Activated CD4-positive, alpha-beta T cell treated with anti-CD3 and anti-CD28 coated beads, Interleukin-2, amount 10 ng/mL, durations not matched to agents 24 days and 14 days (primary cell): Measurements from ENCODE around the gene UNC5C. TPM values are rescaled to one million over a fixed set of nuclear protein-coding genes. Genes with fewer than 3 reads are reported as not detected.

Source experiments
- DNase-seq: peaks from one replicate; pipeline ENCODE4 v3.0.0; 2022
- H3K27ac Mint-ChIP-seq: one replicate; pipeline ENCODE4 v1.8.0; 2022; ENCODE audit warnings: mild to moderate bottlenecking, mixed read lengths
- H3K27me3 Mint-ChIP-seq: one replicate; pipeline ENCODE4 v1.8.0; 2022; ENCODE audit warnings: mixed read lengths
- H3K36me3 Mint-ChIP-seq: one replicate; pipeline ENCODE4 v1.8.0; 2022; ENCODE audit warnings: low read depth, mild to moderate bottlenecking, mixed read lengths
- H3K4me1 Mint-ChIP-seq: one replicate; pipeline ENCODE4 v1.8.0; 2021; ENCODE audit warnings: mixed read lengths
- H3K4me3 Mint-ChIP-seq: one replicate; pipeline ENCODE4 v1.8.0; 2022; ENCODE audit warnings: mild to moderate bottlenecking, moderate library complexity, mixed read lengths
- H3K9me3 Mint-ChIP-seq: one replicate; pipeline ENCODE4 v1.8.0; 2021; ENCODE audit warnings: mixed read lengths
- intact Hi-C: fragments of 100-400 bp; cut with micrococcal nuclease; formaldehyde crosslinking; loops from one replicate; pipeline ENCODE4 v1.15.1; 2023
- total RNA-seq: library from RNA; stranded (reverse); gene quantifications from 2 replicates; pipeline ENCODE4 v1.2.3, GENCODE V29; 2022

The UNC5C gene
- total RNA-seq, 1 donor from 2014 or later = not detected

DNA sequence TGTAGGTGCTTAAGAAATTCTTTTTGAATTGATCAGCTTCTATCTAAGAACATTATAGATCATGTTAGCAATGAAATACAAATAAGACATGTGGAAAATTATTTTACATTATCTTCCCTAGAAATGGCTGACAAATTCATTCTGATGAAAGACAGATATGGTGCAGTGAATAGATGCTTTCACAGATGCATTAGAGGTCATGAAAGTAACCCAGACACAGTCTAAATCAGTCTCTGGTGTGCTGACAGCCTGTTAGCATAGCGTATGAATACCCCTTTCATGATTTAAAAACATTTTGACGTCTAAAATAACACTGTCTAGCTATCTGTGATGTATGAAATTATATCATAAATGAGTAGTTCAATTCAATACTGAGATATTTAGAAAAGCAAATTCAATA lies 180.9 kb downstream of the UNC5C start:
- H3K4me3 Mint-ChIP-seq = no peak overlapping the region

DNA sequence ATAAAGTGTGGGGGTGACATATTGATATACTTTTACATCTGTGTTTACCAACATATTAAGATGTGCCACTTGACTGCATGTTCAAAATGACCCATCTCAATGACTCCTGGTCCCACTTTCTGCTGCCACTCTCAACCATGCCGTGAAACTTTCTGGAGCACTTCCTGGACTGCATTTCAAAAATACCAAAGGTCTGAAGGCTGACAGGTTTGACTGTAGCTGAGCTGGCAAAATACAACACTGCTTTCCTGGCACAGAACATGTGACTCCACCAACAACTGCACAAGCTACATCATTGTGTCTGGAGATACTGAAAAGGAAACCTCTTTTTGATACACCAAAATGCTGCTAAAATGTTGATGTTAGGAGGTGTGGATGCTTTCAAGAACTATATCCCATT lies 184.8 kb downstream of the UNC5C start:
- H3K27me3 Mint-ChIP-seq = no peaks in the 10 kb centered on the region
- intact Hi-C loops = no loop called here
- H3K36me3 Mint-ChIP-seq = no peaks in the 10 kb centered on the region
- no peak overlapping the region for H3K4me3 Mint-ChIP-seq
- no peaks in the 10 kb centered on the region for H3K9me3 Mint-ChIP-seq
- DNase-seq = no peak
- H3K27ac Mint-ChIP-seq = no peak overlapping the region
- H3K4me1 Mint-ChIP-seq = no peaks in the 10 kb centered on the region

More for the DNA sequence above, 180.9 kb downstream of the UNC5C start:
- intact Hi-C loops = no loop called here
- Mint-ChIP-seq H3K9me3 (no peaks in the 10 kb centered on the region), H3K36me3 (no peaks in the 10 kb centered on the region), H3K4me1 (no peaks in the 10 kb centered on the region), H3K27ac (no peak overlapping the region), H3K27me3 (no peaks in the 10 kb centered on the region)
- no peak for DNase-seq

DNA sequence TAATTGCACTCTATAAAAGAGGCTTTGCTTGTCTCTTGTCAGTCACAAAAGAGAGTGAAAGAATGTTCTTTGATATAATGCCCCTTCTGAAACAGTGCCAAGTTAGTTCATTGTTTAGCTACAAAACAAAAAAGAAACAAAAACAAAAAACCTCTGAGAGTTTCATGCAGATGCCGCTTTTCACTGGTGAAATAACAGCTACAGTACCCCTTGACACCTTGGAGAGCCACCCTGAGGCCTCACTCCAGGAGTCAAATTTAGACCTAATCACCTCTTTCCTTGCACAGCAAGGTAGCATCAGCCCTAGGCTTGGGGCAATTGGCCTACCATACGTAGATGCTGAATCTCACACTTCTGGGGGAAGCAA lies 185.2 kb downstream of the UNC5C start:
- H3K27ac Mint-ChIP-seq = no peak overlapping the region
- H3K27me3 Mint-ChIP-seq = no peaks in the 10 kb centered on the region
- H3K4me1 Mint-ChIP-seq = no peaks in the 10 kb centered on the region
- no peaks in the 10 kb centered on the region for H3K9me3 Mint-ChIP-seq
- no peak for DNase-seq
- intact Hi-C loops = no loop called here
- no peaks in the 10 kb centered on the region for H3K36me3 Mint-ChIP-seq
- no peak overlapping the region for H3K4me3 Mint-ChIP-seq

DNA sequence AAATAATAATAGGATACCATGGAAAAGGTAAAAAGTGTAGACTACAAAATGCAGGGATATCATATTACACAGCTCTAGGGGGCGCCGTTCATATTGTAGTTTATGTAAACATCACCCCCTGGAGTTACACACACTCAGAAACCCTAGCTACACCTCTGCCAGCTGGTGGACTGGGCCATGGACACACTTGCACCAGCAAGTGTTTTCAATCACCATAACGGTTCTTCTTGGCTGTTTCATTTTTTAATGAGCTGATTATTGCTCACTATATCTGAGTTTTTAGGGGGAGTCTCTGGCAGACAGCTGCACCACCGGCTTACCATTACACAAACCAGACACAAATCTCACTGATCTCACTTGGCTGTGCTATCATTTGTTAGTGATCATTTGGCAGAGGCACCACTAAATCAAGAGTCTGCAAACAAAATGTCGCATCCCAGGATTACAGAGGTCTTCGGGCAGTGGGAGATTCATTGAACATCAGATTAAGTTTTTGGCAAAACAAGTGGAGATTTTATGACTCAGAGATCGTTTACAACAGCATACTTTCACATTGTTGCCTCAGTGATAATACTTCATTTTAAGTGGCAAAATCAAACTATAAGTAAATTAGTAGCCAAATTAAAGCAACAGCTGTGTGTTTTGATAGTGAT lies 185.7 kb downstream of the UNC5C start:
- H3K9me3 Mint-ChIP-seq = no peaks in the 10 kb centered on the region
- H3K36me3 Mint-ChIP-seq = no peaks in the 10 kb centered on the region
- DNase-seq = no peak
- no peaks in the 10 kb centered on the region for H3K4me1 Mint-ChIP-seq
- no peak overlapping the region for H3K27ac Mint-ChIP-seq
- no peak overlapping the region for H3K4me3 Mint-ChIP-seq
- intact Hi-C loops = no loop called here
- H3K27me3 Mint-ChIP-seq = no peaks in the 10 kb centered on the region

DNA sequence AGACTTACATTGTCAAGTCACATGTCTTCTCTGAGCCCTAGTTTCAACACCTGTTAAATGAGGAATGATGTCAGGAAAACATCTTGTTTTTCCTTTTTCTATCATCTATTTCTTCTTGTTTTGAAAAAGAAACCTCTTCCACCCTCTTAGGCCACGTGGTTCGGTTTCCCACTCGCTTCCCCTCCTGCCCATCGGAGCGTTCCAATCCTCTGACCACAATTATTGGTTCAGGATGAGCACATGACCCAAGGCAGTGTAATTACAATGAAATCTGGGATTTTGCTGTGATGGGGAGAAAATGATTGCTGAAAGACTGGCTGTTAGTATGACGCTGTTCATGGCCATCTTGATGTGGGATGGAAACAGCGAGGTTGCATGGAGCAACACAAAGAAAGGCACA lies 186.7 kb downstream of the UNC5C start:
- no peaks in the 10 kb centered on the region for H3K4me1 Mint-ChIP-seq

DNA sequence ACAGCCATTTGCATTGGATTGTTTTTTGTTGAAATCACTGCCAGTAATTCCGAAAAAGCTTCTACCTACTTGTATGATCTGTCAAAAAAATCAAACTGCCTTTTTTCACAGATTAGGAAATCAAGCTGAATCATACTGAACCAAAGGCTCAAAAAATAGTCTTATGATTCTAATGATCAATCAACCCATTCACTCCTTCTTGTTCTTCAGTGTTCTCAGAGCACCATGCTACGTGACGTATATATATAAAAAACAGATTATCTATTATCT lies 187.1 kb downstream of the UNC5C start:
- Mint-ChIP-seq H3K4me3 (no peak overlapping the region), H3K27ac (no peak overlapping the region), H3K27me3 (no peaks in the 10 kb centered on the region), H3K4me1 (no peaks in the 10 kb centered on the region), H3K9me3 (no peaks in the 10 kb centered on the region), H3K36me3 (no peaks in the 10 kb centered on the region)
- DNase-seq = no peak
- intact Hi-C loops = no loop called here

More for the DNA sequence above, 186.7 kb downstream of the UNC5C start:
- intact Hi-C loops = no loop called here
- no peak overlapping the region for H3K27ac Mint-ChIP-seq
- H3K27me3 Mint-ChIP-seq = no peaks in the 10 kb centered on the region
- DNase-seq = no peak
- H3K4me3 Mint-ChIP-seq = no peak overlapping the region
- no peaks in the 10 kb centered on the region for H3K36me3 Mint-ChIP-seq
- no peaks in the 10 kb centered on the region for H3K9me3 Mint-ChIP-seq

DNA sequence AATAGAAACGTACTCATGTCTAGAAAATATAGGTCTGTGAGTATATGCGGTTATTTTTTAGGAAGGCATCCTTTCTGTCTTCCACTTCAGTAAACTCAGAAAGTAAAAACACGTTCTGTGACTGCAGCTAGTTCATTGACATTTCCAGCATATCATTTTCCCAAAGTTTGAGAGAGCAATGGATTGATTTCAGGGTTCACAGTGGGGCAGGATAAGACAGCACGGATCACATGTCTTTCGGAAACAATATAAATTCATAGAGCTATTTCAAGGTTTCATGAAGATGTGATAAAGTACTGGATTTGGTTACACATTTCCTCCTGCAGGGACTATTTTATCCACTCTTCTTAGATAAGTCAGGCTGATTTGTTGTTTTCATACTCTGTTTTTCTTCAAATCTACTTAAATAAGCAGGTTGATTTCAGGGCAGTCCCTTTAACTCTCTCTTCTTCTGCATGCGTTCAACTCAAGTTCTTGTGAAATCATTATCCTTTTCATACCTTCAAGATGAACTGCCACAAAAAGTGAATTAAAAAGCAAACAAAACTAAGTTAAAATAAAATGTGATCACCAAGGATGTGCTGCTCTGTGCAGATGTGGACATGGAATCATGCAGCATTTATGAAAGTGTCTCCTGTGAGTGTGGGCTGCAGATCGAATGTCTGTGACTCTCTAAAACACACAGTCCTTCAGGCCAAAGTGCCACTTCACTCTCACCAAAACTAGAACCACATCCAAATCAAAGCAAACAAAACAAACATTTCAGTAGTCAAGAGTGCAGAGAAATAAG lies 187.7 kb downstream of the UNC5C start:
- H3K9me3 Mint-ChIP-seq = no peaks in the 10 kb centered on the region
- no peak overlapping the region for H3K4me3 Mint-ChIP-seq
- no peak for DNase-seq
- intact Hi-C loops = no loop called here
- H3K4me1 Mint-ChIP-seq = no peaks in the 10 kb centered on the region
- H3K27me3 Mint-ChIP-seq = no peaks in the 10 kb centered on the region
- no peaks in the 10 kb centered on the region for H3K36me3 Mint-ChIP-seq
- no peak overlapping the region for H3K27ac Mint-ChIP-seq

DNA sequence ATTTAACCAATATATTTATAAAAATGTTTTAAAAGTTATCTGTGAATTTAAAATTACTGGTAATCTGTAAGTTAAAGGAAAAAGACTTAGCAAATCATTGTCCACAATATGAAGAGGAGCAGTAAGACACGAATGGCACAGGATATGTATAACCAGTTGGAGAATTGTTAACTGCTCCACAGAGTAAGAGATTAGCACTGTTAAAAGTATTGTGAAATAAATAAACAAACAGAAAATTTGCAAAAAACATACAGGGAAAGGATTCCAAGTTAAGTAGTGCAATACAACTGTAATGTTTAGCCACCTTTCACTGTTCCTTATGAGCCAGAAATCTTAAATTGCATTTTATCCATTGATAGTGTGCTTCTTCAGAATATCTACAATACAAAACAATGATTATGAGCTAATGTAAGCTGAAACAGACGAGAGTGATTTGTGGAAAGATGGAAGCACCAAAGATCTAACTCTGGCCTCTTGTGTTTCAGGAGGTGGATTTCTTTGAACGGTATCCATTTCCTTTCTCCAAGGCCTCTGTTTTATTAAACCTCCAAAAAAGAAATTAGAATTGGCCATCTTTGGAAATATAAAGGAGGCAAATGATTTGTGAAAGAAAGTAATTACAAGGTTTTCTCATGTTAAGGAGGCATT lies 188.4 kb downstream of the UNC5C start:
- Mint-ChIP-seq H3K4me3 (no peak overlapping the region), H3K9me3 (no peaks in the 10 kb centered on the region), H3K36me3 (no peaks in the 10 kb centered on the region), H3K4me1 (no peaks in the 10 kb centered on the region), H3K27ac (no peak overlapping the region), H3K27me3 (no peaks in the 10 kb centered on the region)
- DNase-seq = no peak
- intact Hi-C loops = no loop called here

DNA sequence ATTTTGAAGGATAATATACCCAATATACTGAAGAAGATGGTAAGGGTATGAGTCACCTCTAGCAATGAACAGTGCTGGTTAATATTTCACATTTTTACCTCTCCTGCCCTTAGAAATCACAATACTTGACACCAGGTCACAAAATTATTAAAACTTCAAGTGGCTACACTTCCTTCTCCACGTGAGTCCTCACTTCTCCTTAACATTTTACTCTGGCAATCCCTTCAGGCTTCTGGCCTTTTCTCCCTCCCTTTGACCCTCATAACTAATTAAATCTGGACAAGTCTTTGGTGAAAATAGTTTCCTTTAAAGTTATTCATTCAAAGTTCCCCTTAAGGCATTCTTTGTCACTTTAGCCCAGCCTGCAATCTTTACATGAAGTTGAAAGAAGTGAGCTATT lies 190.4 kb downstream of the UNC5C start:
- Mint-ChIP-seq H3K27ac (no peak overlapping the region), H3K4me1 (no peaks in the 10 kb centered on the region), H3K9me3 (no peaks in the 10 kb centered on the region), H3K36me3 (no peaks in the 10 kb centered on the region), H3K4me3 (no peak overlapping the region), H3K27me3 (no peaks in the 10 kb centered on the region)
- intact Hi-C loops = no loop called here
- no peak for DNase-seq

DNA sequence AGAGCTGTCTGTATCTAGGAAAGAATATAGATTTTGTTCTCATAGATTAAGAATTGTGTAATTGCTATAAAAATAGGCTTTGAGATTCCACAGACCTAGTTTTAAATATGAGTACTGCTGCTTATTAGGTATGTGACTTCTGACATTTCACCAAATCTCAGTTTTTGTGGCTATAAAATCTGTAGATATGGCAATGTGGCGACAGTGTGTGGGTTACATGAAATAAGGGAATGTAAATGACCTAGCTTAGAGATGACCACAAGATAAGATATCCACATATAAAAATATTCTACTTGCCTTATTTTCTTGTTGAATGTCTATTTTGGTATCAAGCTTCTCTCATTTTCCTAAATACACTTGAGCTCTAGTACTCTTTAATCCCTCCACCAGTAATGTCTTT lies 193.8 kb downstream of the UNC5C start:
- no peaks in the 10 kb centered on the region for H3K36me3 Mint-ChIP-seq
- intact Hi-C loops = no loop called here
- no peaks in the 10 kb centered on the region for H3K4me1 Mint-ChIP-seq
- H3K9me3 Mint-ChIP-seq = no peaks in the 10 kb centered on the region
- H3K4me3 Mint-ChIP-seq = no peak overlapping the region
- H3K27me3 Mint-ChIP-seq = no peaks in the 10 kb centered on the region
- no peak overlapping the region for H3K27ac Mint-ChIP-seq
- DNase-seq = no peak

DNA sequence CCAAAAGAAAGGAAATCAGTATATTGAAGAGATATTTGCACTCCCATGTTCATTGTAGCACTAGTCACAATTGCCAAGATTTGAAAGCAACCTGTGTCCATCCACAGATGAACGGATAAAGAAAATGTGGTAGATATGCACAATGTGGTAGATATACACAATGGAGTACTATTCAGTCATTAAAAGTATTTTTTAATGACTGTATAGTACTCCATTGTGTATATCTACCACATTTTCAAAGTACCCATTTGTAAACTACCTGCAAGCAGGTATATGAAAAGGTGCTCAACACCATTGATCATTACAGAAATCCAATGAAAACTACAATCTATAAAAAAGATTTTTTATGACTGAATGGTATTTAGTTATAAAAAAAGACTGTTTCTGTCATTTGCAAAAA lies 200.4 kb downstream of the UNC5C start:
- no peak overlapping the region for H3K4me3 Mint-ChIP-seq
- H3K36me3 Mint-ChIP-seq = no peaks in the 10 kb centered on the region
- DNase-seq = no peak
- H3K4me1 Mint-ChIP-seq = no peaks in the 10 kb centered on the region
- H3K27ac Mint-ChIP-seq = no peak overlapping the region
- H3K27me3 Mint-ChIP-seq = no peaks in the 10 kb centered on the region
- peaks cover 3% of the 10 kb centered on the region for H3K9me3 Mint-ChIP-seq
- intact Hi-C loops = no loop called here

DNA sequence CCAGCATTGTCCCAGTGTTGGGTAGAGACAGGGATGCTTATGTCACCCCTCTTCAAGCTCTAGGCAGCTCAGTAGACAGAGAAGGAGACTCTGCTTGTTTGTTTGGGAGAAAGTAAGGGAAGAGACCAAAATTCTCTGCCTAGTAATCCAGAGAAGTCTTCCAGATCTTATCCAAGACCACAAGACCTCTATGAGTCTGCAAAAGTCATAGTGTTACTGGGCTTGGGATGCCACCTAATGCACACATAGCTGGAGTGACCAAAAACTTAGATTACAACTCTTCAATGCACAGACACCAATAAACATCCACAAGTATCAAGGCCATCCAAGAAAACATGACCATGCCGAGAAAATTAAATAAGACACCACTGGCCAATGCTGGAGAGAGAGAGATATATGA lies 205.5 kb downstream of the UNC5C start:
- Mint-ChIP-seq H3K4me3 (no peak overlapping the region), H3K27ac (no peak overlapping the region), H3K9me3 (peaks cover 2% of the 10 kb centered on the region), H3K4me1 (no peaks in the 10 kb centered on the region), H3K36me3 (no peaks in the 10 kb centered on the region), H3K27me3 (no peaks in the 10 kb centered on the region)
- no peak for DNase-seq
- intact Hi-C loops = no loop called here

DNA sequence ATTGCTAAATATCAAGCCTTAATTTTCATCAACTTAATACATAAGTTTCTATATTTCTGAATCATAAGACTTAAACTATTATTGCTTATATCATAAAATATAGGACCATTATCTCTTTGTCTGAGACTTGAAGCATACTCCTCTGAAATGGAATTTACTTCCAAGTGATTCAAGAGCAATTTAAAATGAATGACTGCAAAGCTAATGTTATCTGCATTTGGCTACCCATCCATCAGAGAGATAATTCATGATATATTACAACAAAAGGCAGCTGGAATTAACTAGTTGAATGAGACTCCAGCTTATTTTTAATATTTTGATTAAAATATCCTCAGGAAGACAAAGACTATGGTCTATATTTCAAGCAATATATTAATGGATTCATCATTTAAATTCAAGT lies 208.6 kb downstream of the UNC5C start:
- Mint-ChIP-seq H3K27ac (no peak overlapping the region), H3K9me3 (no peaks in the 10 kb centered on the region), H3K4me3 (no peak overlapping the region), H3K36me3 (no peaks in the 10 kb centered on the region), H3K4me1 (no peaks in the 10 kb centered on the region), H3K27me3 (no peaks in the 10 kb centered on the region)
- DNase-seq = no peak
- intact Hi-C loops = no loop called here

DNA sequence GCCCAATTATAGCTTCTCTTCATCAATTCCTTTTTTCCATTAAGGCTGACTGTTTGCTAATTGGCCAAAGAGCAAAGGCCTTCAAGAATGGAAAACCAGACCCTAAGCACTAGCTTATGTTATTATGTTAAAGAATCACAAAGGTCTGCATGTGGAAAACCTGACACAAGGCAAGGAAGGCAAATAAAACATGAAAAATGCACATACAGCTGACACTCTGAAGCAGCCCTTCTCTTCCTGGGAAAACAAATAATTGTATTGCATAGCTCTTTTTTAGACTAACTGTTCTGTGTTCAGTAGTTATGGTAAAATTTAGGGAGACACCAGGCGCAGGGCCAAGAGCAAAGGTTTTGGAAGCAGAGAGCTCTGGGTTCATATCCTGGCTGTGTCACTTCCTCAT lies 223.1 kb downstream of the UNC5C start:
- no peaks in the 10 kb centered on the region for H3K4me1 Mint-ChIP-seq
- H3K9me3 Mint-ChIP-seq = no peaks in the 10 kb centered on the region
- no peak for DNase-seq
- no peaks in the 10 kb centered on the region for H3K27me3 Mint-ChIP-seq
- intact Hi-C loops = no loop called here
- H3K4me3 Mint-ChIP-seq = no peak overlapping the region
- H3K27ac Mint-ChIP-seq = no peak overlapping the region
- no peaks in the 10 kb centered on the region for H3K36me3 Mint-ChIP-seq

DNA sequence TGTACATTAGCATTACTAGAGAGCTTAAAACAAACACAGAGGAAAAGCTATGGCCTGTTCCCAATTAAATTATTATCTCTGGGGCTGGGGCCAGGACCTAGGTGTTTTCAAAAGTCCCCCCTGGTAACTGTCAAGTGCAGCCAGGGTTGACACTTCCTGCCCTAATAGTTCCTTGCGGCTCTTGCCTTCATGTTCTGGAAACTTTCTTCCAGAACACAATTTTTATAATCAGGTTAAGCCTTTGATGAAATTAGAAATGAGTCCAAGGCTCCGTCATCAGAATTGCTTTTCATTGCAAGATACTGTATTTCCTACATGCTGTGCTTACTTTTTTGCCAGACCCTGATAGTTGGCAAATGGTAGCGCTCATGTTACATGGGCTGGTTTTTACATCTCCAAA lies 229.6 kb downstream of the UNC5C start:
- intact Hi-C loops = no loop called here
- Mint-ChIP-seq H3K4me1 (no peaks in the 10 kb centered on the region), H3K4me3 (no peak overlapping the region), H3K36me3 (no peaks in the 10 kb centered on the region), H3K9me3 (no peaks in the 10 kb centered on the region), H3K27me3 (no peaks in the 10 kb centered on the region), H3K27ac (no peak overlapping the region)
- no peak for DNase-seq
